NCI-H2196 treated with DMSO at 0.1 percent for 48 hours (cell line): Measurements from ENCODE around the gene KLHL34.

Experiments used
- DNase-seq: peaks from one replicate; lab custom pipeline; 2025; ENCODE audit not compliant: unreplicated experiment; lab: John Stamatoyannopoulos, UW

The KLHL34 gene

DNA sequence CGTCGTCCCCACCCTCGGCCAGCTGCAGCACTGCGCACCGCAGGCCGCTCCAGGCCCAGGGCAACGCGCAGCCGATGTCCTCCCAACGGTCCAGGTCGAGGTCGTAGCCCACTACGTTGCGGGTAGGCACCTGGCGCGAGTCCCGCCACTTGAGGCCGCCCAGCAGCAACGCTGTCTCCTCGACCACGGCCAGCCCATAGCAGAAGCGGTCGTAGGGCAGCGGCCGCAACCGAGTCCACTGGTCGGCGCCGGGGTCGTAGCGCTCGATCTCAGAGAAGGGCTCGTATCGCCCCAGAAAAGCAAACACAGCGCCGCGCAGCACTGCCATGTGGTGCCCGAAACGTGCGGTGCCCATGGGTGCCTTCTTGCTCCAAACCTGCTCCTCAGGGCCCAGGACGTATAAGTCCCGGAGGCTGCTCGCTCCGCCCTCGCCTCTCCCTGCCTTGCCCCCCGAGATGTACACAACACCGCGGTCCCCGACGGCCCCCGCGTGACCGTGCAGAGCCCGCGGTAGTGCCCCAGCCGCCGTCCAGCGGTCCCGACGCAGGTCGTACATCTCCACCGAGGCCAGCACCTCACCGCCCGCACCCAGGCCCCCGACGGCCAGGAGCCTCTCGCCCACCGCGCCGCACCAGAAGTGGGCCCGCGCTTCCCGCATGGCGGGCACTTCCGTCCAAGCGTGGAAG is 2.1 kb downstream of the KLHL34 start:
- DNase-seq, result no peak

- DNase-seq, result no peak
Measured at GRCh38 chrX:21645886-21646285, 12.2 kb downstream of the KLHL34 start.

- DNase-seq, result no peak
Measured at GRCh38 chrX:21645431-21645830, 12.7 kb downstream of the KLHL34 start.

DNA sequence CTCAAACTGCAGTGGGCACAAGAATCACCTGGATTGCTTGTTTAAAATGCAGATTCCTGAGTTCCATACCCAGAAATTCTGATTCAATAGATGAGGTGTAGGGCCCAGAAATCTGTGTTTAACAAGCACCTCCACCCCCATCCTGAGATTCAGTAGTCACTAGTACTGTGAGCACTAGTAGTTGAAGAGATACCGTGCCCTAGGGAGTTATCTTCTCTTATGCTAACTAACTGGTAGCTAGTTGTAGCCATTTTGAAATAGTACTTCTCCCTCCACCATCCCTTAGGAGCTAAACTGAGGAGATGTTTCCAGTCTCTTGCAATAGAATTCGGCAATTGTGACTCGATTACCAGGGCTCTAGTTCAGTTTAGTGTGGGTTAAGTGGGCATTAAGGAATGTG is 18.4 kb downstream of the KLHL34 start:
- no peak for DNase-seq

GRCh38 chrX:21638311-21638710 is 19.8 kb downstream of the KLHL34 start:
- DNase-seq, result no peak

- DNase-seq, result no peak
Measured at GRCh38 chrX:21632027-21632426, 26.1 kb downstream of the KLHL34 start.

DNA sequence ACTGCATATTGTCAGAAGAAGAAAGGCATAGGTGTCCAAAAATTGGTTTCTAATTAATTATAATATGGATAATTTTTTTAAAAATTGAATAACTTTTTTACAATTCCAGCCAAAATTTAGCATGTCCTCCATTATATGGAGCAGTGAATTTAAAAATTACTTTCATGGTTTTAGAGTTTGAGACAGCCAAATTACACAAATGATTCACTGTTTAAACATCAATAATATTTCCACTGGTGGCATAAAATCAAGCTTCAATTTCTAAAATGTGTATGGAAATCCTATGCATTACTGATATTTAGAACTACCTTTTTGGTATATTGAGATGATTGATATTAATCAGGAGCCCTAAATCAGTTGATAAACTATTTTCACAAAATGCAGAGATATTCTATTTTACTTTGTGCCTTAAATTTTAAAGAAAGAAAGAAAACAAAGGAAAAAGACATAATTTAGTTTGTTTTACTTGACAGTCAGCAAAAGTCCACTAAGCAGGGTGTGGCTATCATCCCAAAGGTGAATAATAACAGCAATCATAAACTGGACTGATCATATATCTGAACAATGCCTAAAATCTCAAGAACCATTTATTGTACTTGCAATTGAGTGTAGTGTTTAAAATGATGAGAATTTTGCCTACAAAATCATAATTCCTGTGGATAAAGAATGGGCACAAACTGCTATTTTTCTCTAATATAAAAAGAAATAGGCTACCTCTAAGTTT is 34.2 kb downstream of the KLHL34 start:
- no peak for DNase-seq

GRCh38 chrX:21620234-21620633 is 37.9 kb downstream of the KLHL34 start:
- DNase-seq, result no peak

DNA sequence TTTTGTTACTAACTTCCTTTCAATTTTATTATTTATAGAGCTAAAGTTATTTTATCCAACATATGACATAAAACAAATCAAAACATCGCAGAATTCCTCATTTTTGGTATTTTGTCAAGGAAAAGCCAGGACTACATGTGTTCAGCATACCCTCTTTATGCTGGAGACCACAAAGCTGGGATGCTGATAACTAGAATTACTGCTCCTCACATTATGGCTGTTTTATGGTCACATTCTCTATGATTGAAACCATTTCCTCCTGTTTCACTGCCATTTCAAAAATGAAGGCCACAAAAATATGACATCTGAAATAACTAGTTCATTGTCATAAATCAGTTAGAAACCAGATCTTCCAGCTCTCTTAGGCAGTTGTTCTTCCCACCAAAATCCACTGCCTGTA is 41.7 kb downstream of the KLHL34 start:
- no peak for DNase-seq

- DNase-seq, result no peak
Measured at GRCh38 chrX:21612154-21612553, 46.0 kb downstream of the KLHL34 start.

DNA sequence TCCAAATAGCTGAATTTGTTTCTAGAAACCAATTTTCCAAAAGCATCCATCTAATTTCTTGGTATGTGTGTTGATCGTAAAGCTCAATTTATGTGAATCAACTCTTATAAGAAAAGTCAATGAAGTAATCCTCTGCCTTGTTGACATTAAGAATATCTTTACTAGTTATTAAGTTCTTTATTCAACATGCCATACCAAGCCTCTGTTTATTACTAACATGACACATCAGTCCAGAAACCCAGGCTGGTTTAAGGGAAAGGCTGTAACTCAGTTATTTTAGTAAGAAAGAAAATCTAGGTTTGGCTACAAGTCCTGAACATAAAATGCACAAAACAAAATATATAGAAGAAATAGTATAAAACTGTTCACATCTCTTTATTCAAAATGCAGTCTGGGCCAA is 48.0 kb downstream of the KLHL34 start:
- DNase-seq, result no peak

DNA sequence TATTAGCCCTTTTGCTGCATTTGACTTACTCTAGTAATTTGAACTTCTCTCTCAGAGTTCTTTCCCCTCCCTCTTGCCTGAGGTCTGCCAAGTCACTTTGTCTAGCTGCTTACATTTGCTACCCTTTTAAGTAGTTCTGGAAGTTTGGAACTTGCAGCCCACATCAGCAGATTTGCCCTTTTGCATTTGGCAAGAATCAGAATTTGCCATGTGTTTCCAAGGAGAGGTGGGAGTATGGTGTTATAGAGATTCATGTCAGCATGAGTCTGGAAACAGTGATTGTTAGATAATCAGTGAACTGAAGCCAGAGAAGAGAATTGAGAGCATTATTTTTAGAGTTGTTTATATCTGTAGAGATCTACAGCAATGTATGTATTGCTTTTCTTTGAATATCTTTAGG is 52.1 kb downstream of the KLHL34 start:
- no peak for DNase-seq
